ENCODE data around the gene TMPRSS3.

- TF ChIP-seq PATZ1 (CRISPR knock-in tag; IDR thresholded peaks at IDR 0.05; ENCODE audit: borderline replicate concordance) (no peak), CREB5 (CRISPR knock-in tag; IDR thresholded peaks at IDR 0.05; ENCODE audit: low read depth) (no peak), ZFP30 (CRISPR knock-in tag; IDR thresholded peaks at IDR 0.05) (no peak), TSHZ2 (CRISPR knock-in tag; IDR thresholded peaks at IDR 0.05) (no peak), ARNTL (CRISPR knock-in tag; IDR thresholded peaks at IDR 0.05; ENCODE audit: borderline replicate concordance, low read depth) (no peak), GLIS3 (CRISPR knock-in tag; IDR thresholded peaks at IDR 0.05) (no peak), OSR1 (CRISPR knock-in tag; IDR thresholded peaks at IDR 0.05) (no peak), POU6F1 (CRISPR knock-in tag; IDR thresholded peaks at IDR 0.05; ENCODE audit: borderline replicate concordance, low read depth) (no peak), ZNF8 (CRISPR knock-in tag; IDR thresholded peaks at IDR 0.05) (no peak), SNAI2 (CRISPR knock-in tag; IDR thresholded peaks at IDR 0.05) (no peak), BACH2 (CRISPR knock-in tag; IDR thresholded peaks at IDR 0.05; ENCODE audit: borderline replicate concordance) (no peak), RARB (CRISPR knock-in tag; IDR thresholded peaks at IDR 0.05) (no peak), ESRRG (CRISPR knock-in tag; IDR thresholded peaks at IDR 0.05) (no peak)
Measured at GRCh38 chr21:42419845-42420244, 24.0 kb upstream of the TMPRSS3 start.
